ENCODE results near the gene COL1A1. TPM values are rescaled to one million over a fixed set of nuclear protein-coding genes. Genes with fewer than 3 reads are reported as not detected.

Gene COL1A1
- total RNA-seq, 2 experiments from 2014 or later, result 0.18 to 0.26 TPM

GRCh38 chr17:50221266-50221863 lies 19.9 kb upstream of the COL1A1 start:
- Mint-ChIP-seq H3K4me3 (peak overlapping the region; percentile 42), H3K4me1 (ENCODE audit: low read depth) (peaks cover 22% of the 10 kb centered on the region), H3K36me3 (ENCODE audit: low read depth) (no peaks in the 10 kb centered on the region), H3K27ac (peak overlapping the region; percentile 89), H3K9me3 (ENCODE audit: insufficient read depth) (peaks cover 8% of the 10 kb centered on the region), H3K27me3 (ENCODE audit: low read depth) (peaks cover 26% of the 10 kb centered on the region)
- ATAC-seq (peak; percentile 96), DNase-seq (peak; percentile 74)
- CTCF ChIA-PET, result interaction anchor here (0.7 to 1.6 kb wide), 6 partner anchors 8 to 224 kb away, joined by 3 to 7 read pairs (median 4); partner anchors contain the start of genes COL1A1 and TMEM92
- POLR2A ChIA-PET, result interaction anchor here (1.2 kb wide), 1 partner anchor 9 kb away, joined by 4 read pairs; no protein-coding TSS in a partner anchor

- no peak overlapping the region for H3K27ac Mint-ChIP-seq
- ChIA-PET CTCF (interaction anchor here (1.4 to 10.5 kb wide), 2 partner anchors 20 to 223 kb away, joined by 4 to 100 read pairs; partner anchors contain the start of gene COL1A1), POLR2A (interaction anchor here (1.2 kb wide), 1 partner anchor 8 kb away, joined by 4 read pairs; no protein-coding TSS in a partner anchor)
- H3K4me1 Mint-ChIP-seq (ENCODE audit: low read depth), result peaks cover 22% of the 10 kb centered on the region
- H3K9me3 Mint-ChIP-seq (ENCODE audit: insufficient read depth), result peaks cover 8% of the 10 kb centered on the region
- no peak overlapping the region for H3K4me3 Mint-ChIP-seq
- peaks cover 27% of the 10 kb centered on the region for H3K27me3 Mint-ChIP-seq (ENCODE audit: low read depth)
- ATAC-seq (no peak), DNase-seq (no peak)
- H3K36me3 Mint-ChIP-seq (ENCODE audit: low read depth), result no peaks in the 10 kb centered on the region
These were observed 19.4 kb upstream of the COL1A1 start for GRCh38 chr17:50220811-50221210.

- Mint-ChIP-seq H3K4me1 (ENCODE audit: low read depth) (peaks cover 22% of the 10 kb centered on the region), H3K4me3 (no peak overlapping the region), H3K9me3 (ENCODE audit: insufficient read depth) (peaks cover 3% of the 10 kb centered on the region), H3K27me3 (ENCODE audit: low read depth) (peaks cover 28% of the 10 kb centered on the region), H3K27ac (peak overlapping the region; percentile 28), H3K36me3 (ENCODE audit: low read depth) (no peaks in the 10 kb centered on the region)
- CTCF ChIA-PET, result interaction anchor here (0.7 to 10.5 kb wide), 3 partner anchors 19 to 223 kb away, joined by 3 to 100 read pairs (median 4); partner anchors contain the start of gene COL1A1
- POLR2A ChIA-PET, result no interaction called here
- ATAC-seq, result no peak
- no peak for DNase-seq
These were observed 18.6 kb upstream of the COL1A1 start for GRCh38 chr17:50219939-50220465.

- Mint-ChIP-seq H3K36me3 (ENCODE audit: low read depth) (no peaks in the 10 kb centered on the region), H3K4me1 (ENCODE audit: low read depth) (peaks cover 22% of the 10 kb centered on the region), H3K27ac (no peak overlapping the region), H3K9me3 (ENCODE audit: insufficient read depth) (no peaks in the 10 kb centered on the region), H3K27me3 (ENCODE audit: low read depth) (peaks cover 32% of the 10 kb centered on the region), H3K4me3 (no peak overlapping the region)
- DNase-seq (no peak), ATAC-seq (no peak)
- CTCF ChIA-PET, result interaction anchor here (0.7 to 10.5 kb wide), 5 partner anchors 12 to 70 kb away, joined by 3 to 100 read pairs (median 4); partner anchors contain the start of gene COL1A1
- POLR2A ChIA-PET, result no interaction called here
These were observed 17.9 kb upstream of the COL1A1 start for GRCh38 chr17:50219342-50219741.

GRCh38 chr17:50218771-50219315 lies 17.4 kb upstream of the COL1A1 start:
- H3K4me1 Mint-ChIP-seq (ENCODE audit: low read depth), result peaks cover 22% of the 10 kb centered on the region
- ChIA-PET CTCF (interaction anchor here (1.2 to 10.5 kb wide), 5 partner anchors 11 to 79 kb away, joined by 3 to 100 read pairs (median 4); partner anchors contain the start of gene COL1A1), POLR2A (no interaction called here)
- H3K27me3 Mint-ChIP-seq (ENCODE audit: low read depth), result peaks cover 34% of the 10 kb centered on the region
- no peak overlapping the region for H3K27ac Mint-ChIP-seq
- no peaks in the 10 kb centered on the region for H3K9me3 Mint-ChIP-seq (ENCODE audit: insufficient read depth)
- H3K36me3 Mint-ChIP-seq (ENCODE audit: low read depth), result no peaks in the 10 kb centered on the region
- no peak overlapping the region for H3K4me3 Mint-ChIP-seq
- ATAC-seq (no peak), DNase-seq (no peak)

- H3K36me3 Mint-ChIP-seq (ENCODE audit: low read depth), result no peaks in the 10 kb centered on the region
- no peak overlapping the region for H3K4me3 Mint-ChIP-seq
- ATAC-seq (no peak), DNase-seq (no peak)
- H3K27me3 Mint-ChIP-seq (ENCODE audit: low read depth), result peaks cover 31% of the 10 kb centered on the region
- H3K4me1 Mint-ChIP-seq (ENCODE audit: low read depth), result peaks cover 24% of the 10 kb centered on the region
- no peaks in the 10 kb centered on the region for H3K9me3 Mint-ChIP-seq (ENCODE audit: insufficient read depth)
- no peak overlapping the region for H3K27ac Mint-ChIP-seq
- POLR2A ChIA-PET, result no interaction called here
- CTCF ChIA-PET, result interaction anchor here (1.2 to 10.5 kb wide), 5 partner anchors 11 to 80 kb away, joined by 3 to 100 read pairs (median 4); partner anchors contain the start of gene COL1A1
These were observed 16.8 kb upstream of the COL1A1 start for GRCh38 chr17:50218071-50218759.

- no peaks in the 10 kb centered on the region for H3K36me3 Mint-ChIP-seq (ENCODE audit: low read depth)
- no peak for ATAC-seq
- no peak overlapping the region for H3K4me3 Mint-ChIP-seq
- DNase-seq, result no peak
- no peak overlapping the region for H3K27ac Mint-ChIP-seq
- ChIA-PET POLR2A (no interaction called here), CTCF (interaction anchor here (1.4 to 10.5 kb wide), 4 partner anchors 10 to 81 kb away, joined by 3 to 100 read pairs (median 4); partner anchors contain the start of gene COL1A1)
- no peaks in the 10 kb centered on the region for H3K9me3 Mint-ChIP-seq (ENCODE audit: insufficient read depth)
- peaks cover 30% of the 10 kb centered on the region for H3K4me1 Mint-ChIP-seq (ENCODE audit: low read depth)
- H3K27me3 Mint-ChIP-seq (ENCODE audit: low read depth), result peaks cover 33% of the 10 kb centered on the region
These were observed 16.2 kb upstream of the COL1A1 start for GRCh38 chr17:50217591-50217990.

- no peaks in the 10 kb centered on the region for H3K36me3 Mint-ChIP-seq (ENCODE audit: low read depth)
- H3K4me3 Mint-ChIP-seq, result no peak overlapping the region
- H3K4me1 Mint-ChIP-seq (ENCODE audit: low read depth), result peaks cover 15% of the 10 kb centered on the region
- ChIA-PET POLR2A (no interaction called here), CTCF (interaction anchor here (1.5 to 10.5 kb wide), 3 partner anchors 14 to 121 kb away, joined by 4 to 100 read pairs (median 17); partner anchors contain the start of gene COL1A1)
- no peak for DNase-seq
- H3K27me3 Mint-ChIP-seq (ENCODE audit: low read depth), result peaks cover 42% of the 10 kb centered on the region
- no peak for ATAC-seq
- H3K9me3 Mint-ChIP-seq (ENCODE audit: insufficient read depth), result no peaks in the 10 kb centered on the region
- no peak overlapping the region for H3K27ac Mint-ChIP-seq
These were observed 13.7 kb upstream of the COL1A1 start for GRCh38 chr17:50214976-50215760.

GRCh38 chr17:50213026-50214022 lies 11.9 kb upstream of the COL1A1 start:
- H3K4me3 Mint-ChIP-seq, result no peak overlapping the region
- no peaks in the 10 kb centered on the region for H3K9me3 Mint-ChIP-seq (ENCODE audit: insufficient read depth)
- H3K27me3 Mint-ChIP-seq (ENCODE audit: low read depth), result peaks cover 53% of the 10 kb centered on the region
- ChIA-PET CTCF (interaction anchor here (0.6 to 10.5 kb wide), 18 partner anchors 9 to 155 kb away, joined by 3 to 100 read pairs (median 4); partner anchors contain the start of gene COL1A1), POLR2A (interaction anchor here (1.1 kb wide), 1 partner anchor 8 kb away, joined by 4 read pairs; no protein-coding TSS in a partner anchor)
- peaks cover 10% of the 10 kb centered on the region for H3K4me1 Mint-ChIP-seq (ENCODE audit: low read depth)
- H3K36me3 Mint-ChIP-seq (ENCODE audit: low read depth), result no peaks in the 10 kb centered on the region
- peak; percentile 86 for ATAC-seq
- peak; percentile 68 for DNase-seq
- peak overlapping the region; percentile 70 for H3K27ac Mint-ChIP-seq

Measured in activated CD8-positive, alpha-beta T cell treated with anti-CD3 and anti-CD28 coated beads, Interleukin-2, amount 10 ng/mL, durations not matched to agents 7 days and 5 days (primary cell).